HG03442 (cell line): Measurements from ENCODE around the gene PPM1H.
A peak's percentile ranks its signal among the peaks of the same experiment; 100 is the strongest.

Experiments used
- ATAC-seq: cut with Tn5 transposase; IDR thresholded peaks from one replicate; pipeline ENCODE4 v1.9.1; 2021; ENCODE audit warnings: mild to moderate bottlenecking, moderate library complexity; ENCODE audit not compliant: unreplicated experiment

The PPM1H gene

GRCh38 chr12:62629413-62629812, 305.5 kb downstream of the PPM1H start:
- ATAC-seq: no peak

- ATAC-seq: no peak
Measured at GRCh38 chr12:62627181-62627580, 307.8 kb downstream of the PPM1H start.

- no peak for ATAC-seq
Measured at GRCh38 chr12:62625228-62625627, 309.7 kb downstream of the PPM1H start.

GRCh38 chr12:62622177-62622576, 312.8 kb downstream of the PPM1H start:
- ATAC-seq: no peak

GRCh38 chr12:62621101-62621638, 313.8 kb downstream of the PPM1H start:
- no peak for ATAC-seq

- no peak for ATAC-seq
Measured at GRCh38 chr12:62618930-62619329, 316.0 kb downstream of the PPM1H start.

- ATAC-seq: no peak
Measured at GRCh38 chr12:62618319-62618718, 316.6 kb downstream of the PPM1H start.

GRCh38 chr12:62613081-62613480, 321.9 kb downstream of the PPM1H start:
- no peak for ATAC-seq

- ATAC-seq: no peak
Measured at GRCh38 chr12:62606654-62607053, 328.3 kb downstream of the PPM1H start.

- no peak for ATAC-seq
Measured at GRCh38 chr12:62605981-62606380, 329.0 kb downstream of the PPM1H start.

GRCh38 chr12:62604871-62605270, 330.1 kb downstream of the PPM1H start:
- no peak for ATAC-seq

GRCh38 chr12:62604373-62604772, 330.6 kb downstream of the PPM1H start:
- no peak for ATAC-seq

- no peak for ATAC-seq
Measured at GRCh38 chr12:62603811-62604098, 331.2 kb downstream of the PPM1H start.

GRCh38 chr12:62603061-62603810, 331.7 kb downstream of the PPM1H start:
- peak; percentile 60 for ATAC-seq

GRCh38 chr12:62602255-62603060, 332.5 kb downstream of the PPM1H start:
- peak; percentile 61 for ATAC-seq

GRCh38 chr12:62601765-62602164, 333.2 kb downstream of the PPM1H start:
- no peak for ATAC-seq

GRCh38 chr12:62599854-62600437, 335.0 kb downstream of the PPM1H start:
- no peak for ATAC-seq

GRCh38 chr12:62598846-62599245, 336.1 kb downstream of the PPM1H start:
- no peak for ATAC-seq

- no peak for ATAC-seq
Measured at GRCh38 chr12:62597253-62597652, 337.7 kb downstream of the PPM1H start.
